IMR-90 (cell line): ENCODE results near the gene CHN1. TPM values are rescaled to one million over a fixed set of nuclear protein-coding genes. Genes with fewer than 3 reads are reported as not detected.

Source experiments
- ATAC-seq: fragments of 200-7000 bp; cut with Tn5 transposase; 2 replicates; pipeline ENCODE4 v1.9.1; 2020; ENCODE audit warnings: low read depth, mild to moderate bottlenecking, moderate library complexity
- BruUV-seq: library from RNA; stranded (reverse); fragments of 400-500 nt; replicated peaks from 2 replicates; lab custom pipeline; 2021; lab: Mats Ljungman, UMichigan
- CTCF ChIA-PET: fragments of 300-600 bp; formaldehyde crosslinking; extraction: SDS; loops from one replicate; lab custom pipeline; 2021; ENCODE audit warnings: antibody characterized with exemption; lab: Yijun Ruan, JAX
- POLR2A ChIA-PET: fragments of 300-600 bp; sonication (Branson Sonifier 250); formaldehyde crosslinking; loops from one replicate; lab custom pipeline; 2022; ENCODE audit warnings: antibody characterized with exemption; ENCODE audit not compliant: unreplicated experiment; lab: Charles Lee
- DNase-seq: peaks from one replicate; pipeline ENCODE4 v3.0.0; 2013
- H2AFZ ChIP-seq: replicated peaks from 2 replicates; pipeline ENCODE3; 2013; ENCODE audit warnings: low read length, mild to moderate bottlenecking; ENCODE audit not compliant: poor library complexity
- H2AK5ac ChIP-seq: 2 replicates; pipeline ENCODE4 v1.6.1; 2013; ENCODE audit warnings: low read depth, low read length, inconsistent platforms
- H2AK9ac ChIP-seq: replicated peaks from 2 replicates; pipeline ENCODE3; 2013; ENCODE audit warnings: mild to moderate bottlenecking, low read depth, low read length, moderate library complexity; ENCODE audit not compliant: poor library complexity
- H2BK120ac ChIP-seq: 2 replicates; pipeline ENCODE4 v1.6.1; 2013; ENCODE audit warnings: low read depth, low read length, inconsistent platforms
- H2BK15ac ChIP-seq: 3 replicates; pipeline ENCODE4 v1.6.1; 2013; ENCODE audit warnings: low read depth, low read length, inconsistent platforms
- H2BK20ac ChIP-seq: 2 replicates; pipeline ENCODE4 v1.6.1; 2013; ENCODE audit warnings: low read depth, mild to moderate bottlenecking, inconsistent platforms, low read length, moderate library complexity
- H2BK5ac ChIP-seq: 2 replicates; pipeline ENCODE4 v1.6.1; 2013; ENCODE audit warnings: mild to moderate bottlenecking, low read depth, low read length, inconsistent platforms; ENCODE audit not compliant: poor library complexity, severe bottlenecking
- H3K14ac ChIP-seq: replicated peaks from 2 replicates; pipeline ENCODE4 v1.6.1; 2013; ENCODE audit warnings: low read depth, low read length, inconsistent platforms
- H3K18ac ChIP-seq: 2 replicates; pipeline ENCODE4 v1.6.1; 2013; ENCODE audit warnings: low read depth, low read length, control low read depth
- H3K23ac ChIP-seq: 2 replicates; pipeline ENCODE4 v1.6.1; 2013; ENCODE audit warnings: low read depth, low read length, inconsistent platforms
- H3K27ac ChIP-seq: 2 replicates; pipeline ENCODE4 v1.5.1; 2013; ENCODE audit warnings: mild to moderate bottlenecking, control low read depth, low read length; ENCODE audit not compliant: insufficient read depth
- H3K27me3 ChIP-seq: 2 replicates; pipeline ENCODE4 v1.6.1; 2013; ENCODE audit warnings: low read length; ENCODE audit not compliant: control insufficient read depth, insufficient read depth
- H3K36me3 ChIP-seq: 2 replicates; pipeline ENCODE4 v1.6.1; 2013; ENCODE audit warnings: low read length, mixed read lengths; ENCODE audit not compliant: control insufficient read depth, insufficient read depth
- H3K4ac ChIP-seq: 2 replicates; pipeline ENCODE4 v1.6.1; 2013; ENCODE audit warnings: low read depth, low read length, inconsistent platforms
- H3K4me1 ChIP-seq: 2 replicates; pipeline ENCODE4 v1.6.1; 2013; ENCODE audit warnings: low read length, mixed read lengths; ENCODE audit not compliant: control insufficient read depth, insufficient read depth
- H3K4me2 ChIP-seq: 2 replicates; pipeline ENCODE4 v1.6.1; 2013; ENCODE audit warnings: low read depth, mild to moderate bottlenecking, control low read depth, low read length, moderate library complexity
- H3K4me3 ChIP-seq: 2 replicates; pipeline ENCODE4 v1.5.1; 2013; ENCODE audit warnings: low read depth, mild to moderate bottlenecking, control low read depth, low read length, moderate library complexity; ENCODE audit not compliant: insufficient read depth
- H3K56ac ChIP-seq: 2 replicates; pipeline ENCODE4 v1.6.1; 2013; ENCODE audit warnings: low read length, inconsistent platforms; ENCODE audit not compliant: insufficient read depth; ENCODE audit errors: extremely low read depth
- H3K79me1 ChIP-seq, 2 experiments: 2 replicates each; pipeline ENCODE4 v1.6.1; 2013; ENCODE audit warnings: low read length in 2 of 2, inconsistent platforms in 1 of 2, low read depth in 1 of 2
- H3K9ac ChIP-seq: 2 replicates; pipeline ENCODE4 v1.6.1; 2013; ENCODE audit warnings: low read depth, low read length, control low read depth
- H3K9me1 ChIP-seq: 2 replicates; pipeline ENCODE4 v1.6.1; 2013; ENCODE audit warnings: low read length, inconsistent platforms; ENCODE audit not compliant: insufficient read depth
- H3K9me3 ChIP-seq: 2 replicates; pipeline ENCODE4 v1.6.1; 2013; ENCODE audit warnings: low read length; ENCODE audit not compliant: control insufficient read depth, insufficient read depth
- H4K20me1 ChIP-seq: 2 replicates; pipeline ENCODE4 v1.6.1; 2013; ENCODE audit warnings: low read length, inconsistent platforms; ENCODE audit not compliant: insufficient read depth
- H4K5ac ChIP-seq: 2 replicates; pipeline ENCODE4 v1.6.1; 2013; ENCODE audit warnings: mild to moderate bottlenecking, low read depth, low read length, control low read depth
- H4K8ac ChIP-seq, 2 experiments: 2 replicates each; pipeline ENCODE4 v1.6.1; 2013; ENCODE audit warnings: low read depth in 2 of 2, low read length in 2 of 2, control low read depth in 1 of 2, inconsistent platforms in 1 of 2
- H4K91ac ChIP-seq: 2 replicates; pipeline ENCODE4 v1.6.1; 2013; ENCODE audit warnings: low read depth, low read length, inconsistent platforms; ENCODE audit not compliant: insufficient read depth
- BHLHE40 ChIP-seq: fragments of 150-350 bp; IDR thresholded peaks from 2 replicates; pipeline ENCODE4 v1.6.1; 2016; ENCODE audit warnings: mild to moderate bottlenecking, low read depth, low read length
- ELK1 ChIP-seq: fragments of 150-350 bp; IDR thresholded peaks from 2 replicates; pipeline ENCODE4 v1.6.1; 2016; ENCODE audit warnings: low read depth, mild to moderate bottlenecking, low read length, moderate library complexity, borderline replicate concordance
- FOS ChIP-seq: fragments of 150-350 bp; IDR thresholded peaks from 2 replicates; pipeline ENCODE4 v1.6.1; 2016; ENCODE audit warnings: low read depth, low read length
- MAFK ChIP-seq: IDR thresholded peaks from 2 replicates; pipeline ENCODE4 v1.6.1; 2012; ENCODE audit warnings: low read depth, low read length, improper control_type of control experiment
- MAZ ChIP-seq: IDR thresholded peaks from 2 replicates; pipeline ENCODE4 v1.6.1; 2012; ENCODE audit warnings: low read depth, mild to moderate bottlenecking, low read length, improper control_type of control experiment, moderate library complexity, borderline replicate concordance
- MXI1 ChIP-seq: IDR thresholded peaks from 2 replicates; pipeline ENCODE4 v1.6.1; 2012; ENCODE audit warnings: low read depth, mild to moderate bottlenecking, low read length, moderate library complexity, borderline replicate concordance
- NFE2L2 ChIP-seq: fragments of 150-350 bp; IDR thresholded peaks from 2 replicates; pipeline ENCODE4 v1.6.1; 2016; ENCODE audit warnings: low read depth, mild to moderate bottlenecking, low read length
- POLR2A ChIP-seq: IDR thresholded peaks from 2 replicates; pipeline ENCODE4 v1.6.1; 2012; ENCODE audit warnings: mild to moderate bottlenecking, low read depth, low read length
- RAD21 ChIP-seq: IDR thresholded peaks from 2 replicates; pipeline ENCODE4 v1.6.1; 2012; ENCODE audit warnings: low read length, improper control_type of control experiment
- RCOR1 ChIP-seq: IDR thresholded peaks from 2 replicates; pipeline ENCODE4 v1.6.1; 2012; ENCODE audit warnings: mild to moderate bottlenecking, low read length, improper control_type of control experiment; ENCODE audit not compliant: insufficient replicate concordance
- SMC3 ChIP-seq: fragments of 150-350 bp; IDR thresholded peaks from 2 replicates; pipeline ENCODE4 v1.6.1; 2016; ENCODE audit warnings: low read depth, mild to moderate bottlenecking, antibody characterized with exemption, low read length, moderate library complexity
- WGBS, 2 experiments: methylation state at CpG; one replicate each; pipeline versions ENCODE4 v1.1.5 to v1.1.7; 2013; ENCODE audit warnings: missing lambda C conversion rate in 2 of 2; ENCODE audit not compliant: insufficient read length in 1 of 2; ENCODE audit errors: extremely low coverage in 2 of 2; 5-methylcytosine and 5-hydroxymethylcytosine counted together
- dilution Hi-C: fragments of 300-500 bp; cut with HindIII; formaldehyde crosslinking; loops from one replicate; pipeline ENCODE4 v1.14.3; 2018; ENCODE audit warnings: low sequenced_read_pairs; ENCODE audit not compliant: unreplicated experiment
- in situ Hi-C: fragments of 300-500 bp; cut with MboI; formaldehyde crosslinking; loops from 3 replicates; pipeline ENCODE4 v1.14.3; 2019; ENCODE audit warnings: low sequenced_read_pairs, inconsistent platforms, mixed read lengths
- intact Hi-C: fragments of 100-400 bp; cut with micrococcal nuclease; formaldehyde crosslinking; loops from 2 replicates; pipeline ENCODE4 v1.10.0; 2022
- polyA plus RNA-seq, 3 experiments: library from polyadenylated mRNA; depleted of rRNA; stranded (reverse); fragments of >200 nt; gene quantifications; 2 replicates each; pipeline ENCODE4 v1.2.3, GENCODE V29; 2012; ENCODE audit warnings: low replicate concordance in 1 of 3
- total RNA-seq: library from RNA; depleted of rRNA; stranded (reverse); fragments of >200 nt; gene quantifications from 2 replicates; pipeline ENCODE4 v1.2.3, GENCODE V29; 2012
- TF ChIP-seq, protein P1 (sequence below): conservative IDR thresholded peaks from 2 replicates; pipeline ENCODE4 v1.5.1; 2012; ENCODE audit warnings: mild to moderate bottlenecking, low read depth, low read length, improper control_type of control experiment

Gene CHN1
- total and polyA plus RNA-seq, 2 of the 4 experiments (the other 2 are of a cell fraction) = 58.4 to 66.9 TPM

DNA sequence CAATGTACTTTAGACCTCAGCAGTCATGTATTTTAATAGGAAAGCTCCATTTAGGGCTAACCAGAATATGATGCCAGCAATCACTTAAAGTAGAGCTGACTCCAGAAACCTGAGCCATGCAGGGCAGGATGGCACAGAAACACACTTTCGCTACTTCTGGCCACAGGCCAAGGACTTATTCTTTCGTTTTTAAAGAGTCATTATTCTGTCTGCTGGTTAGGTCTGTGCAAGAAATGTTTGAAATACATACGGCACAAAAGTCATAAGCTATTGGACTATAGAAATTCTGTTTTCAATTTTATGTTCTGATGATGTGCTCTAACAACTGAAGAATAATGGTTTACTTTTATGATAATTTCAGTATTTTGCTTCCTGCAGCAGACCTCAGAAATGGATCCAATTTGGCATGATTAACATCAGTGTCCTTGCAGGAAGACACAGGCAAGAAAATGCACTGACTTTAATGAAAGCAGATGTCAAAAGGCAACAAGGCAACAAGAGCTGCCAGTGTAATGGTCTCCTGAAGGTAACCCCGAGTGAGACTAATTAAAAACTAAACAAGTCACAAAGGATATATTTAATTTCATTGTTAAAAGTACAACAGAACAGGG lies 126.5 kb downstream of the CHN1 start:
- POLR2A ChIA-PET = interaction anchor here (0.7 kb wide), 2 partner anchors 31 to 301 kb away, joined by 5 read pairs; no protein-coding TSS in a partner anchor
- peak overlapping the region; percentile 77; the same call in 1 of the 2 replicates for H4K91ac ChIP-seq

More for the DNA sequence above, 126.5 kb downstream of the CHN1 start:
- TF ChIP-seq NFE2L2 (no peak), MXI1 (no peak), BHLHE40 (no peak), SMC3 (no peak), POLR2A (no peak), MAZ (no peak), FOS (no peak), RCOR1 (no peak), RAD21 (no peak), MAFK (no peak), ELK1 (no peak)
- TF ChIP-seq, protein P1, sequence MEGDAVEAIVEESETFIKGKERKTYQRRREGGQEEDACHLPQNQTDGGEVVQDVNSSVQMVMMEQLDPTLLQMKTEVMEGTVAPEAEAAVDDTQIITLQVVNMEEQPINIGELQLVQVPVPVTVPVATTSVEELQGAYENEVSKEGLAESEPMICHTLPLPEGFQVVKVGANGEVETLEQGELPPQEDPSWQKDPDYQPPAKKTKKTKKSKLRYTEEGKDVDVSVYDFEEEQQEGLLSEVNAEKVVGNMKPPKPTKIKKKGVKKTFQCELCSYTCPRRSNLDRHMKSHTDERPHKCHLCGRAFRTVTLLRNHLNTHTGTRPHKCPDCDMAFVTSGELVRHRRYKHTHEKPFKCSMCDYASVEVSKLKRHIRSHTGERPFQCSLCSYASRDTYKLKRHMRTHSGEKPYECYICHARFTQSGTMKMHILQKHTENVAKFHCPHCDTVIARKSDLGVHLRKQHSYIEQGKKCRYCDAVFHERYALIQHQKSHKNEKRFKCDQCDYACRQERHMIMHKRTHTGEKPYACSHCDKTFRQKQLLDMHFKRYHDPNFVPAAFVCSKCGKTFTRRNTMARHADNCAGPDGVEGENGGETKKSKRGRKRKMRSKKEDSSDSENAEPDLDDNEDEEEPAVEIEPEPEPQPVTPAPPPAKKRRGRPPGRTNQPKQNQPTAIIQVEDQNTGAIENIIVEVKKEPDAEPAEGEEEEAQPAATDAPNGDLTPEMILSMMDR = no peak
- Histone ChIP-seq H3K9me3 (no peaks in the 10 kb centered on the region), H3K79me1 (no peaks in the 10 kb centered on the region), H3K4ac (peak overlapping the region; percentile 63; the same call in 1 of the 2 replicates), H2BK120ac (peak overlapping the region; percentile 74), H3K56ac (0 out of 2 replicates have a peak overlapping the region, but pooled peaks have one; percentile 5), H2AFZ (peak overlapping the region; percentile 74), H3K9ac (peak overlapping the region; percentile 33; the same call in 1 of the 2 replicates), H3K36me3 (no peaks in the 10 kb centered on the region), H3K14ac (peak overlapping the region; percentile 89), H2AK5ac (peak overlapping the region; percentile 62; the same call in 1 of the 2 replicates), H2BK5ac (peak overlapping the region; percentile 68), H4K8ac (peak overlapping the region in 1 of 2 experiments; percentile 70; a peak in 1 of 4 replicates), H3K27me3 (no peaks in the 10 kb centered on the region), H2BK20ac (no peak overlapping the region; the same call in 1 of the 2 replicates), H3K4me2 (peak overlapping the region; percentile 94), H4K5ac (0 out of 2 replicates have a peak overlapping the region, but pooled peaks have one; percentile 22), H3K9me1 (peaks cover 2% of the 10 kb centered on the region; the same call in 1 of the 2 replicates), H4K20me1 (no peaks in the 10 kb centered on the region), H3K23ac (peak overlapping the region; percentile 80; the same call in 1 of the 2 replicates), H2AK9ac (no peak overlapping the region), H2BK15ac (no peak overlapping the region; the same call in 2 of the 3 replicates), H3K18ac (peak overlapping the region; percentile 55), H3K4me3 (peak overlapping the region; percentile 43), H3K4me1 (peaks cover 4% of the 10 kb centered on the region; the same call in 1 of the 2 replicates), H3K27ac (peak overlapping the region; percentile 2; the same call in 1 of the 2 replicates)
- peak; percentile 49 for DNase-seq
- dilution Hi-C loops (no loop called here), in situ Hi-C loops (no loop called here), intact Hi-C loops (no loop called here)
- no TSS peak for BruUV-seq
- WGBS, 2 experiments = no CpG with 5 or more reads among the region's 4 CpGs
- CTCF ChIA-PET = interaction anchor here (0.7 to 1.2 kb wide), 2 partner anchors 11 to 107 kb away, joined by 3 to 6 read pairs; no protein-coding TSS in a partner anchor
- 0 out of 2 replicates have a peak, but pooled peaks have one; percentile 24 for ATAC-seq
